GM10266 (cell line): ENCODE measurements around the gene CREBL2.
A peak's percentile ranks its signal among the peaks of the same experiment; 100 is the strongest.
"Not testable (repeated sequence)": the region's sequence is repeated elsewhere in the genome, so short reads cannot be mapped to it uniquely, and the experiment has no call there.

Experiments
- DNase-seq: peaks from one replicate; pipeline ENCODE4 v3.0.0; 2012; ENCODE audit errors: extremely low spot score
- CTCF ChIP-seq: IDR thresholded peaks from 2 replicates; pipeline ENCODE4 v1.5.1; 2012; ENCODE audit warnings: mild to moderate bottlenecking, low read depth; ENCODE audit not compliant: control insufficient read depth, insufficient read depth; ENCODE audit errors: missing control alignments

The CREBL2 gene

GRCh38 chr12:12587878-12588277, 23.8 kb upstream of the CREBL2 start:
- no peak for TF ChIP-seq CTCF

GRCh38 chr12:12588436-12588835, 23.2 kb upstream of the CREBL2 start:
- not testable (repeated sequence) for DNase-seq

More at GRCh38 chr12:12587878-12588277, 23.8 kb upstream of the CREBL2 start:
- no peak for DNase-seq

GRCh38 chr12:12590961-12591360, 20.7 kb upstream of the CREBL2 start:
- peak; percentile 12 for TF ChIP-seq CTCF
- DNase-seq = no peak

- TF ChIP-seq CTCF = no peak
- no peak for DNase-seq
Measured at GRCh38 chr12:12592930-12593329, 18.7 kb upstream of the CREBL2 start.

- DNase-seq = not testable (repeated sequence)
Measured at GRCh38 chr12:12595929-12596328, 15.7 kb upstream of the CREBL2 start.

- not testable (repeated sequence) for DNase-seq
Measured at GRCh38 chr12:12596598-12596997, 15.1 kb upstream of the CREBL2 start.

- TF ChIP-seq CTCF = no peak
- DNase-seq = no peak
Measured at GRCh38 chr12:12598864-12599263, 12.8 kb upstream of the CREBL2 start.

GRCh38 chr12:12599750-12600643, 11.7 kb upstream of the CREBL2 start:
- DNase-seq = no peak
- no peak for TF ChIP-seq CTCF

- no peak for DNase-seq
- TF ChIP-seq CTCF = no peak
Measured at GRCh38 chr12:12600659-12601058, 11.0 kb upstream of the CREBL2 start.
